Measurements from ENCODE around the gene TRMT5. TPM values are rescaled to one million over a fixed set of nuclear protein-coding genes. Genes with fewer than 3 reads are reported as not detected.

The TRMT5 gene
- polyA plus RNA-seq (ENCODE audit: insufficient read length in 4 of 4), result 10 to 100 TPM; 18.8 to 30.2 (median 22.0) TPM

GRCh38 chr14:60980811-60981632, at the start of gene TRMT5, which contains the start of gene SLC38A6:
Gene TRMT5 (minus strand): TSS chr14:60981079. CDS start chr14:60980973, 106 bp downstream.
Gene SLC38A6 (plus strand): TSS chr14:60981245. CDS start chr14:60981278, 33 bp downstream.
- DNase-seq (ENCODE audit: low read depth in 4 of 4, low spot score in 3 of 4), result peak; percentile 86 to 90 (median 88)

DNA sequence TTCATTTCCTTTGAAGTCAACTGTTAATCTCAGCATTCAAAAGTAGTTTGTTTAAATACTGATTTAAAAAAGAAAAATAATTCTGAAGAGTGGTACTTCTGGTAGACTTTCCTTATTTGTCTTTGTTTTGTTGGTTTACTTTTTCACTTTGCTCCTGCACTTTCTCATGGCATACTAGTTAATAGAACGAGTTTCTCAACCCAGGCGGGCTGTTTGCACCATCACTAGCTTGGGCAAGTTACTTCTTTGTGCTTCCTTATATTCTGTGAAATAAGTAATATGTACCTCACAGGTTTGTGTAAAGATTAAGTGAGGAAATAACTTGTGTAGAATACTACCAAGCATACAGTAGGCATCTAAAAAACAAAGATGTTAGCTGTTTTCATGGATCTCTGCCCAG, 45.6 kb upstream of the TRMT5 start:
- no peak for DNase-seq (ENCODE audit: low read depth in 4 of 4, low spot score in 3 of 4)

- DNase-seq (ENCODE audit: low read depth in 4 of 4, low spot score in 3 of 4), result peak; percentile 25 to 53 (median 40)
Measured at GRCh38 chr14:61025251-61026223, 44.7 kb upstream of the TRMT5 start.

GRCh38 chr14:61019537-61019936, 38.7 kb upstream of the TRMT5 start:
- no peak for DNase-seq (ENCODE audit: low read depth in 4 of 4, low spot score in 3 of 4)

- DNase-seq (ENCODE audit: low read depth in 4 of 4, low spot score in 3 of 4), result no peak
Measured at GRCh38 chr14:61003571-61003970, 22.7 kb upstream of the TRMT5 start.

GRCh38 chr14:60999536-60999935, 18.7 kb upstream of the TRMT5 start:
- DNase-seq (ENCODE audit: low read depth in 4 of 4, low spot score in 3 of 4), result no peak

GRCh38 chr14:60998617-60999016, 17.7 kb upstream of the TRMT5 start:
- no peak for DNase-seq (ENCODE audit: low read depth in 4 of 4, low spot score in 3 of 4)

DNA sequence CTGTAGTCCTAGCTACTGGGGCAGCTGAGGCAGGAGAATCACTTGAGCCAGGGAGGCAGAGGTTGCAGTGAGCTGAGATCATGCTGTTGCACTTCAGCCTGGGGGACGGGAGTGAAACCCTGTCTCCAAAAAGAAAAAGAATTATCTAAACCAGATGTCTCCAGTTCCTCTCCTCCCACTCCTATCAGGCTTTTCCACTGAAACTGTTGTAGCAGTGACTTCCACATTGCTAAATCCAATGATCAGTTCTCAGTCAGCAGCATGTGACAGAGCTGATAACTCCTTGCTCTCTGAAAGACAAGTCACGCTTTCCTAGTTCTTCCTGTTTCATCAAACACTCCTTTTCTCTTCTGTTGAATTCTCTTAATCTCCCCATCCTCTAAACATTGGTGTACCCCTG, 8.7 kb upstream of the TRMT5 start:
- no peak for DNase-seq (ENCODE audit: low read depth in 4 of 4, low spot score in 3 of 4)

GRCh38 chr14:60986500-60986899, 5.6 kb upstream of the TRMT5 start:
- no peak for DNase-seq (ENCODE audit: low read depth in 4 of 4, low spot score in 3 of 4)

DNA sequence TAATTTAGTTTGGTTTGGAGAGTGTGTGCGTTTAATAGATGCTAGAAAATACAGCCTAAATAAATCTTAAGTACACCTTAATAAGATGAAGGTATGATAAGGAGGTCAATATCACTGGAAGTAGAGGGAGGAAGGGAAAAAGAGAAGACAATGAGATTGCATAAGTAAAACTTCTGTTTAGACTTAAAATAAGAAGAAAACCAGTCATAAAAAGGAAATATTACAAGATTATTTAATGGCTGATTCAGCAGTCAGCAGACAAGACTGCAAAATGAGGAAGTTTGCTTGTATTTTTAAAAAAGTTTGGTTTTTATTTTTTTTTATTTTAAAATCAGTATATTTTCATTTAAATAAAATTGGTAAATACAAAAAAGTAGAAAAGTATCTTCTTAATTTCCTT, 3.3 kb upstream of the TRMT5 start:
- no peak for DNase-seq (ENCODE audit: low read depth in 4 of 4, low spot score in 3 of 4)

- DNase-seq (ENCODE audit: low read depth in 4 of 4, low spot score in 3 of 4), result no peak
Measured at GRCh38 chr14:60981633-60982455, 965 bp upstream of the TRMT5 start.

DNA sequence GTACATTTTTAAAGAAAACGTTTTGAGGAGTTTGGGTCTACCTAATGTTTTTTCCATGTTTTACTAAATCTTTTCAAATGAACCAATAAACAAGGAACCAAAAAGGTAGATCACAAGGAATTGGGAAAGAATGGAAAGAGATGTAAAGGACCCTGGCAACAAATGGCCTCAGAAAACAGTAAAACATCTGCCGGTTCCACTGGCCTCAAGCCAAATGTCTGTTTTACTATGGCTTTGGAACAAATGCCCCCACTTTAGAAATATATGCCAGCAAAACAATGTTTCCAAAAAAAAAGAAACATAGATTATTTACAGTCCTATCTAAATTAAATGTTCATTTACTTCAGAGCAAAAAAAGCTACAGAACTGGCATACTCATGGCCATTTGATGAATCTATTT, 3.0 kb downstream of the TRMT5 start:
- DNase-seq (ENCODE audit: low read depth in 4 of 4, low spot score in 3 of 4), result no peak

DNA sequence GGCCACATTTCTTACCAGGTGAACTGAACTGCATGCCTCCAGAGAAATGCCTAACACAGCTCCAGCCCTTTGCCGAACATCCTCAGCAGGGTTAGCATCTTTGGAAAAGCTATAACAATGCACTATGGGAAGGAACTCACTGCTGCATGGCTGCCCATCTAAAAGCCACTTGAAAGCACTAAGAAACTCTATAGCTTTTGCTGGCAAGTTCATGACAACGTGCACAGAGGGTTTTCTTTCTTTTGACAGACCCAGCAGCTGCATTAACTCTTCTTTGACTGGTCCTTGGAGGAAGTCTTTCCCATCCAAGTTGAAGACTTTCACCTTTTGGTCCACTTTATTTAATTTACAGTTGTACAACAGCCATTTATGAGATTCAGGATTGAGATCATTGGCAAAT, 5.3 kb downstream of the TRMT5 start:
- DNase-seq (ENCODE audit: low read depth in 4 of 4, low spot score in 3 of 4), result no peak

DNA sequence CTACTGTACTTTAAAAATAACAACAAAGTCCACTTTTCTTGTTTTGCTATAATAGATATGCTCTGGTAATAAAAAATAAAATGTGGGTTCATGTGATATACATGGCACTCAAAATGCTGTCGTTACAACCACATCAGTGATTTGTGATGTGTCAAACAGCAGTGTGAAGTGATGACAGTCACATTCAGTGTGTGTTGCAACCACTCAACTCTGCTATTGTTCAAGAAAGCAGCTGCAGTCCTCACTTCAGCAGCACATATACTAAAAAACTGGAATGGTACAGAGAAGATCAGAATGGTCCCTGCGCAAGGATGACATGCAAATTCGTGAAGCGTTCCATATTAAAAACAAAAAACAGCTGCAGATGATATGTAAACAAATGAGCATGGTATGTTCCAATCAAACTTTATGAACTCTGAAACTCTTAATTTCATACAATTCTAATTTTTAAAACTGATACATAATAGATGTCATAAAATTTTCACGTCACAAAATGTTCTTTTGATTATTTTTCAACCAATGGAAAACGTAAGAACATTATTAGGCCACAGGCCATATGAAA, 6.7 kb downstream of the TRMT5 start:
- DNase-seq (ENCODE audit: low read depth in 4 of 4, low spot score in 3 of 4), result no peak

DNA sequence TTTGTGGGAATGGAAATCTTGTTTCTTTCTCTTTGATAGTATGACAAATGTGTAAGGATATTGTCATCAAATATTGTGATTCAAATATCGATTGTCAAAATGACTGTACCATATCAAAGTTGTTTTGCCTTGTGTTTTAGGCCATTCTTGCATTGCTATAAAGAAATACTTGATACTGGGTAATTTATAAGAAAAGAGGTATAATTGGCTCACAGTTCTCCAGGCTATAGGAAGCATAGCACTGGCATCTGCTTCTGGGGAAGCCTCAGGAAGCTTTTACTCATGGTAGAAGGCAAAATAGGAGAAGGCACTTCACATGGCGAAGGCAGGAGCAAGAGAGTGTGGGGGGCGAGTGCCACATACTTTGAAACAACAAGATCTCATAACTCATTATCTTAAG, 7.8 kb downstream of the TRMT5 start:
- DNase-seq (ENCODE audit: low read depth in 4 of 4, low spot score in 3 of 4), result no peak

- DNase-seq (ENCODE audit: low read depth in 4 of 4, low spot score in 3 of 4), result no peak
Measured at GRCh38 chr14:60972295-60972694, 8.6 kb downstream of the TRMT5 start.

DNA sequence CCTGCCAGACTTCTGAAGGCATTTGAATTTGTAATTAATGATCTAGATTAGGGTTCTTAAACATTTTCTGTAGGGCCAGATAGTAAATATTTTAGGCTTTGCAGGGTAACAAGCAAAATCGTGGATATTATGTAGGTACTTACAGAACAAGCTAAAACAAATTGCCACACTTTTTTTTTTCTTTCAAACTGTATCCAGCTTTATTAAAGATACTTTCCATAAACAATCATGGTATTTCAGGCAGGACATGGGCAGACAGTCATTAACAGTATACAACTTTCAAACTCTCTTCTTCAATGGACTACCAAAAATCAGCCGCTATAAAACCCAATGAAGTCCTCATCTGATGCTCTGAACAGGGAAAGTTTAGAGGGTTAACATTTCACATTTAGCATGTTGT, 9.6 kb downstream of the TRMT5 start:
- no peak for DNase-seq (ENCODE audit: low read depth in 4 of 4, low spot score in 3 of 4)

DNA sequence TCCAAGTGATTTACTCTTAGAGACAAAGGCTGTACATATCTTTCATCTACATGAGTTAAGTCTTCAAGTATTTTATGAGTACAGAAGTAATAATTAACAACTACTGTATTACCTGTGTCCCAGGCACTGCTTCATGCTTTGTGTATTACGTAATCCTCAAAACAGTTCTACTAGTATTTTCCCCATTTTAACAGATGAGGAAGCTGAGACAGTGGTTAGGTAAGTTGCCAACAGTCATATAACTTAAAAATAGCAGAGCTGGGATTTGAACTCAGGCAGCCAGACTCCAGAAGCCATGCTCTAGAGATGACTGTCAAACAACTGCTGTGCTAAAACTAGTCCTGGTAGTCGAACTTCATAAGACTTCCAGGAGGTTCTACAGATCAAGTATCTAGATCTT, 10.7 kb downstream of the TRMT5 start:
- DNase-seq (ENCODE audit: low read depth in 4 of 4, low spot score in 3 of 4), result no peak

DNA sequence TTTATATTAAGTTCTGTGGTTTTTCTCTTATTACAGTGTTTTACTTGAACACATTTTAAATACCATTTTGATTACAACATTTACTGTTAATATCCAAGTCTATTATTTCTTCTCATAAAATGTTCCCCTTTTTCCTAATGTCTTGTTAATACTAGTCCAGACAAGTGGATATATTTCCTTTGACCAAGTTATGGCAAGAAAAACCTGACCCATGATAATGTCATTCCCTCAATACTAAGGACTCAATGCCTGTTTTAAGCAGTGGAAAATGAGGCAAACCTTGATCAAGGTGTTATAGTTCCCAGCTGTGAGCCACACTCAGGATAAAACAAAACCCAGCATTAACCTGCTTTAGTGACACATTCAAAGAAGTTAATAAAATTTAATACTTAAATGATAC, 12.2 kb downstream of the TRMT5 start:
- no peak for DNase-seq (ENCODE audit: low read depth in 4 of 4, low spot score in 3 of 4)

GRCh38 chr14:60968099-60968498, 12.8 kb downstream of the TRMT5 start:
- no peak for DNase-seq (ENCODE audit: low read depth in 4 of 4, low spot score in 3 of 4)
